ENCODE data around the gene UQCC5.

Gene UQCC5

DNA sequence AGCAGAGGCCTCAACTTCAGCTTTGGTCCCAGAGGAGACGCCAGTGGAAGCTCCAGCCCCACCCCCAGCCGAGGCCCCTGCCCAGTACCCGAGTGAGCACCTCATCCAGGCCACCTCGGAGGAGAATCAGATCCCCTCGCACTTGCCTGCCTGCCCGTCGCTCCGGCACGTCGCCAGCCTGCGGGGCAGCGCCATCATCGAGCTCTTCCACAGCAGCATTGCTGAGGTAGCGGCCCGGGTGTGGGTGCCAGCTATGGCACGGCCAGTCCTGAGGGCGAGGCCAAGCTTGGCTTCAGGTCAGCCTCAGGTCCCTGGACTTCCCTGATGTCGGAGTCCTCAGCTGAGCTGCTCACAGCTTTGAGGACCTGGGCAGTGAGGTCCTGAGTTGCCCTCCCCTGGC, 47.0 kb upstream of the UQCC5 start:
- no peak for TF ChIP-seq SIN3A (IDR thresholded peaks at IDR 0.05; ENCODE audit: borderline replicate concordance, insufficient read depth, low read length)

DNA sequence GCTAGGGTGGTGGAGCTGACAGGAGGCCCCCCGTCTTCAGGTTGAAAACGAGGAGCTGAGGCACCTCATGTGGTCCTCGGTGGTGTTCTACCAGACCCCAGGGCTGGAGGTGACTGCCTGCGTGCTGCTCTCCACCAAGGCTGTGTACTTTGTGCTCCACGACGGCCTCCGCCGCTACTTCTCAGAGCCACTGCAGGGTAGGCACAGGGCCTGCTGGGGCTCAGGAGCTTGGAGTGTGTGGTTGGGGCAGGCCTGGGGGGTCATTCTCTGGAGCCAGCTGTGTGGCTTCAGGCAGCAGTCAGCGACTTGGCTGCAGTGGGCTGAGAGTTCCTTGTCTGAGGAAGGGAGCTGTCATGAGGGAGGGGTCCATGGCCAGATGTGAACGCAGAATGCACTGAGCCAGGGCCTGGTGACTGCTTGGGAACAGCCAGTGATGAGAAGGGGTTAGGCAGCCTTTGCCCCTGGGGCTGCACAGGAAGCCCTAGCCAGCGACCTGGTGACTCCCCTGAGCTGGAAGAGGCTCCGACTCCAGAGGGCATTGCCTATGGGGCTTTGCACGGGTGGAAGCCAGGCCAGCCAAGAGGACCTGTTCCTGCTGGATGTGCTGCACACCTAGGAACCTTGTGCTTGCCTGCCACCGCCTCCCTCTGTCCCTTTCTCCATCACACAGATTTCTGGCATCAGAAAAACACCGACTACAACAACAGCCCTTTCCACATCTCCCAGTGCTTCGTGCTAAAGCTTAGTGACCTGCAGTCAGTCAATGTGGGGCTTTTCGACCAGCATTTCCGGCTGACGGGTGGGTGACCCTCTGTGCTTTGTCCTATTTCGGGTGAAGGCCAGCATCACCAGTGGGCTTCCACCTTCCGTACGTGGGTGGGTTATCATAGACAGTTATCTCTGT, 46.1 kb upstream of the UQCC5 start:
- TF ChIP-seq POLR2AphosphoS5 (IDR thresholded peaks at IDR 0.05; ENCODE audit: low read depth, low read length) = no peak
- no peak for TF ChIP-seq TAF1 (IDR thresholded peaks at IDR 0.05; ENCODE audit: borderline replicate concordance, insufficient read depth, low read length)
- TF ChIP-seq, protein P1, sequence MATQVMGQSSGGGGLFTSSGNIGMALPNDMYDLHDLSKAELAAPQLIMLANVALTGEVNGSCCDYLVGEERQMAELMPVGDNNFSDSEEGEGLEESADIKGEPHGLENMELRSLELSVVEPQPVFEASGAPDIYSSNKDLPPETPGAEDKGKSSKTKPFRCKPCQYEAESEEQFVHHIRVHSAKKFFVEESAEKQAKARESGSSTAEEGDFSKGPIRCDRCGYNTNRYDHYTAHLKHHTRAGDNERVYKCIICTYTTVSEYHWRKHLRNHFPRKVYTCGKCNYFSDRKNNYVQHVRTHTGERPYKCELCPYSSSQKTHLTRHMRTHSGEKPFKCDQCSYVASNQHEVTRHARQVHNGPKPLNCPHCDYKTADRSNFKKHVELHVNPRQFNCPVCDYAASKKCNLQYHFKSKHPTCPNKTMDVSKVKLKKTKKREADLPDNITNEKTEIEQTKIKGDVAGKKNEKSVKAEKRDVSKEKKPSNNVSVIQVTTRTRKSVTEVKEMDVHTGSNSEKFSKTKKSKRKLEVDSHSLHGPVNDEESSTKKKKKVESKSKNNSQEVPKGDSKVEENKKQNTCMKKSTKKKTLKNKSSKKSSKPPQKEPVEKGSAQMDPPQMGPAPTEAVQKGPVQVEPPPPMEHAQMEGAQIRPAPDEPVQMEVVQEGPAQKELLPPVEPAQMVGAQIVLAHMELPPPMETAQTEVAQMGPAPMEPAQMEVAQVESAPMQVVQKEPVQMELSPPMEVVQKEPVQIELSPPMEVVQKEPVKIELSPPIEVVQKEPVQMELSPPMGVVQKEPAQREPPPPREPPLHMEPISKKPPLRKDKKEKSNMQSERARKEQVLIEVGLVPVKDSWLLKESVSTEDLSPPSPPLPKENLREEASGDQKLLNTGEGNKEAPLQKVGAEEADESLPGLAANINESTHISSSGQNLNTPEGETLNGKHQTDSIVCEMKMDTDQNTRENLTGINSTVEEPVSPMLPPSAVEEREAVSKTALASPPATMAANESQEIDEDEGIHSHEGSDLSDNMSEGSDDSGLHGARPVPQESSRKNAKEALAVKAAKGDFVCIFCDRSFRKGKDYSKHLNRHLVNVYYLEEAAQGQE (IDR thresholded peaks at IDR 0.05; ENCODE audit: insufficient read depth in 1 of 2, low read depth in 2 of 2, low read length in 2 of 2) = no peak
- TF ChIP-seq SIN3A (IDR thresholded peaks at IDR 0.05; ENCODE audit: borderline replicate concordance, insufficient read depth, low read length) = no peak
- no peak for TF ChIP-seq FOXP2 (optimal IDR thresholded peaks at IDR 0.05; ENCODE audit: borderline replicate concordance, extremely low read depth, extremely low read length, insufficient read depth)

DNA sequence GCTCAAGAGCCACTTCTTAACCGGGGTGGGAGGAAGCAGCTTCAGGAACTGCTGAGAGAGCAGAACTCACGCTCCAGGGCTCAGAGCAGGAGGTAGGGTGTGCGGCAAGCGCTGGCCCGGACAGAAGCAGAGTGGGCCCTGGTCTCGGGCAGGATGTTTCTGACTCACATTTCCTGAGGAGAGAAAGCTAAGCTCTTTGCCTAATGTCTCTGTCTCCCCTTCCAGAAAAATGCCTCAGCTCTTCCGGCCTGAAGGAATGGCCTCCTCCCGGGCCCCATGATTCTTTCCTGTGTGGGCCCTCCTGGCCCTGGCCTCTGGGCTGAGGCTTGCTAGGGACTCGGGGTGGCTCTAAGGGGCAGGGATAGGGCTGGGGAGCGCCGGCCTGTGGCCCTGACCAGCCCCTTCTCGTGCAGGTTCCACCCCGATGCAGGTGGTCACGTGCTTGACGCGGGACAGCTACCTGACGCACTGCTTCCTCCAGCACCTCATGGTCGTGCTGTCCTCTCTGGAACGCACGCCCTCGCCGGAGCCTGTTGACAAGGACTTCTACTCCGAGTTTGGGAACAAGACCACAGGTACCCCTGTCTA, 45.4 kb upstream of the UQCC5 start:
- no peak for TF ChIP-seq POLR2AphosphoS5 (IDR thresholded peaks at IDR 0.05; ENCODE audit: low read depth, low read length)
- TF ChIP-seq, protein P1 (IDR thresholded peaks at IDR 0.05; ENCODE audit: insufficient read depth in 1 of 2, low read depth in 2 of 2, low read length in 2 of 2) = no peak
- no peak for TF ChIP-seq FOXP2 (optimal IDR thresholded peaks at IDR 0.05; ENCODE audit: borderline replicate concordance, extremely low read depth, extremely low read length, insufficient read depth)
- TF ChIP-seq TAF1 (IDR thresholded peaks at IDR 0.05; ENCODE audit: borderline replicate concordance, insufficient read depth, low read length) = no peak
- no peak for TF ChIP-seq SIN3A (IDR thresholded peaks at IDR 0.05; ENCODE audit: borderline replicate concordance, insufficient read depth, low read length)

DNA sequence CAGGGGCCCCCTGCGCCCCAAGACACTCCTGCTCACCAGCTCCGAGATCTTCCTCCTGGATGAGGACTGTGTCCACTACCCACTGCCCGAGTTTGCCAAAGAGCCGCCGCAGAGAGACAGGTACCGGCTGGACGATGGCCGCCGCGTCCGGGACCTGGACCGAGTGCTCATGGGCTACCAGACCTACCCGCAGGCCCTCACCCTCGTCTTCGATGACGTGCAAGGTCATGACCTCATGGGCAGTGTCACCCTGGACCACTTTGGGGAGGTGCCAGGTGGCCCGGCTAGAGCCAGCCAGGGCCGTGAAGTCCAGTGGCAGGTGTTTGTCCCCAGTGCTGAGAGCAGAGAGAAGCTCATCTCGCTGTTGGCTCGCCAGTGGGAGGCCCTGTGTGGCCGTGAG, 44.3 kb upstream of the UQCC5 start:
- TF ChIP-seq POLR2AphosphoS5 (IDR thresholded peaks at IDR 0.05; ENCODE audit: low read depth, low read length) (no peak), TAF1 (IDR thresholded peaks at IDR 0.05; ENCODE audit: borderline replicate concordance, insufficient read depth, low read length) (no peak), FOXP2 (optimal IDR thresholded peaks at IDR 0.05; ENCODE audit: borderline replicate concordance, extremely low read depth, extremely low read length, insufficient read depth) (no peak), SIN3A (IDR thresholded peaks at IDR 0.05; ENCODE audit: borderline replicate concordance, insufficient read depth, low read length) (no peak)
- TF ChIP-seq, protein P1 (IDR thresholded peaks at IDR 0.05; ENCODE audit: insufficient read depth in 1 of 2, low read depth in 2 of 2, low read length in 2 of 2) = no peak

DNA sequence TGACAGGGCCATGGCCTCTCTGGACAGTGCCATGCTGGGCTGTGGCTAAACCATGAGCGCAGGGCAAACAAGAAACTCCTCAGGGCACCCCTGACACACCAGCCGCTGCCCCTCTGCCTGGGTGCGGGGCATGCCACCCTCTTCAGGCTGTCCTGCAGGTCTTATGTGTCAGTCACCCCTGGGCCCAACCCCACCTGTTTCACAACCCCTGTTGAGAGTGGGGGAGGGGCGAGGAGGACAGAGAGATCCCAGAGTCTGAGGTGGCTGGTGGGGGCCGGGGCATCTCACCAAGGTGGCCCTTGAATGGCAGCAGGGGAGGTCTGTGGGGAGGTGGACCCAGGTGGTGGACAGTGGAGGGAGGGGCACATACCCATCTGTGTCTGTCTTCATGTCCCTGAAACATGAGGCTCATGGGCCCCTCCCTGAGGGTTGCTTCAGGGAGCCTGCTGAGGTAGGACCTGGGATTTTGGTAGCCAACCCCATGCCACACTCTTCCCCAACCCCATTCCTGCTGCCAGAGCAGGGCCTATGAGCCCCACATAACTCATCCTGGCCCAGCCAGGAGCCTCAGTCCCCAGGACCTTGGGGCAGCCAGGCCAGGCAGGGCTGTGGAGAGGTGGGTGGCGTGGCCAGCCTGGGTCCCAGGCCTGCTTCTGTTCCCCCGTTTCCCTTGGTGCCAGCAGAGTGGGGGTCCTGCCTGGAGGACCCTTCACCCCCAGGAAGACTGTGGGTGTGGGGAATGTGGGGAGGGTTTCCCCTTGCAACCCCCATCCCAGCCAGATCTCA, 43.0 kb upstream of the UQCC5 start:
- TF ChIP-seq, protein P1 (IDR thresholded peaks at IDR 0.05; ENCODE audit: insufficient read depth in 1 of 2, low read depth in 2 of 2, low read length in 2 of 2) = no peak
- TF ChIP-seq FOXP2 (optimal IDR thresholded peaks at IDR 0.05; ENCODE audit: borderline replicate concordance, extremely low read depth, extremely low read length, insufficient read depth) = no peak
- no peak for TF ChIP-seq SIN3A (IDR thresholded peaks at IDR 0.05; ENCODE audit: borderline replicate concordance, insufficient read depth, low read length)
